SK-N-MC (cell line): ENCODE measurements around the gene DUOX2.

Experiments
- DNase-seq: peaks from one replicate; pipeline ENCODE4 v3.0.0-alpha.2; 2011; ENCODE audit warnings: low read depth, low spot score
- H3K27ac ChIP-seq: fragments of 200-600 bp; sonication (generic); 2 replicates; pipeline ENCODE4 v1.5.1; 2016; ENCODE audit warnings: mixed run types
- H3K36me3 ChIP-seq: fragments of 200-600 bp; sonication (generic); 2 replicates; pipeline ENCODE4 v1.6.1; 2017; ENCODE audit warnings: antibody characterized with exemption, low read length, mixed read lengths; ENCODE audit not compliant: insufficient read depth
- H3K4me3 ChIP-seq: fragments of 200-600 bp; sonication (generic); 2 replicates; pipeline ENCODE4 v1.5.1; 2016
- H3K9ac ChIP-seq: fragments of 200-600 bp; sonication (generic); 2 replicates; pipeline ENCODE4 v1.8.0; 2017; ENCODE audit warnings: mixed run types, mixed read lengths; ENCODE audit not compliant: insufficient read length
- H3K9me3 ChIP-seq: fragments of 200-600 bp; sonication (generic); 2 replicates; pipeline ENCODE4 v1.6.1; 2017; ENCODE audit warnings: low read depth, mild to moderate bottlenecking, antibody characterized with exemption, low read length, moderate library complexity, mixed read lengths
- EZH2 ChIP-seq: fragments of 200-600 bp; sonication (generic); IDR thresholded peaks from one replicate; pipeline ENCODE4 v1.6.1; 2017; ENCODE audit warnings: antibody characterized with exemption
- FOXP2 ChIP-seq: optimal IDR thresholded peaks from 2 replicates; pipeline ENCODE3; 2011; ENCODE audit warnings: mild to moderate bottlenecking, moderate library complexity; ENCODE audit not compliant: insufficient read depth; ENCODE audit errors: extremely low read length, control extremely low read depth
- POLR2AphosphoS5 ChIP-seq: IDR thresholded peaks from 2 replicates; pipeline ENCODE4 v1.6.1; 2012; ENCODE audit warnings: mild to moderate bottlenecking, low read depth, low read length, borderline replicate concordance

Gene DUOX2

GRCh38 chr15:45118131-45118588, 4.2 kb upstream of the DUOX2 start:
- Histone ChIP-seq H3K27ac (no peak overlapping the region), H3K4me3 (peak overlapping the region; percentile 55), H3K9ac (peak overlapping the region; percentile 46), H3K36me3 (no peaks in the 10 kb centered on the region), H3K9me3 (no peaks in the 10 kb centered on the region)
- TF ChIP-seq EZH2 (no peak), FOXP2 (no peak), POLR2AphosphoS5 (no peak)
- DNase-seq, result peak; percentile 69

- peak overlapping the region; percentile 55 for H3K4me3 ChIP-seq
Observed at GRCh38 chr15:45117308-45118130, 3.5 kb upstream of the DUOX2 start.

GRCh38 chr15:45116482-45117307, 2.7 kb upstream of the DUOX2 start:
- Histone ChIP-seq H3K4me3 (no peak overlapping the region), H3K36me3 (no peaks in the 10 kb centered on the region), H3K27ac (no peak overlapping the region), H3K9me3 (no peaks in the 10 kb centered on the region), H3K9ac (no peak overlapping the region)
- no peak for DNase-seq
- no peak for TF ChIP-seq EZH2
- TF ChIP-seq POLR2AphosphoS5, result no peak
- TF ChIP-seq FOXP2, result no peak

More at GRCh38 chr15:45117308-45118130, 3.5 kb upstream of the DUOX2 start:
- Histone ChIP-seq H3K9ac (peak overlapping the region; percentile 46), H3K9me3 (no peaks in the 10 kb centered on the region), H3K27ac (no peak overlapping the region), H3K36me3 (no peaks in the 10 kb centered on the region)
- DNase-seq, result no peak
- TF ChIP-seq FOXP2 (no peak), EZH2 (no peak), POLR2AphosphoS5 (no peak)

GRCh38 chr15:45116006-45116481, 2.1 kb upstream of the DUOX2 start:
- Histone ChIP-seq H3K4me3 (no peak overlapping the region), H3K36me3 (no peaks in the 10 kb centered on the region)
- no peak for TF ChIP-seq EZH2
- no peak for TF ChIP-seq FOXP2
- TF ChIP-seq POLR2AphosphoS5, result no peak

GRCh38 chr15:45115312-45115820, 1.4 kb upstream of the DUOX2 start:
- Histone ChIP-seq H3K9ac (no peak overlapping the region), H3K36me3 (no peaks in the 10 kb centered on the region), H3K4me3 (no peak overlapping the region), H3K27ac (no peak overlapping the region), H3K9me3 (no peaks in the 10 kb centered on the region)
- DNase-seq, result no peak
- TF ChIP-seq POLR2AphosphoS5 (no peak), FOXP2 (no peak), EZH2 (no peak)

More at GRCh38 chr15:45116006-45116481, 2.1 kb upstream of the DUOX2 start:
- Histone ChIP-seq H3K9me3 (no peaks in the 10 kb centered on the region), H3K27ac (no peak overlapping the region), H3K9ac (no peak overlapping the region)
- no peak for DNase-seq

GRCh38 chr15:45114751-45115085, 746 bp upstream of the DUOX2 start:
- Histone ChIP-seq H3K4me3 (no peak overlapping the region), H3K36me3 (no peaks in the 10 kb centered on the region)

GRCh38 chr15:45113380-45113990, 487 bp downstream of the DUOX2 start:
- H3K9me3 ChIP-seq, result no peaks in the 10 kb centered on the region
- H3K4me3 ChIP-seq, result peak overlapping the region; percentile 76; the same call in 1 of the 2 replicates
- H3K9ac ChIP-seq, result no peak overlapping the region
- no peak for DNase-seq
- H3K27ac ChIP-seq, result no peak overlapping the region
- no peak for TF ChIP-seq POLR2AphosphoS5
- TF ChIP-seq EZH2, result no peak
- TF ChIP-seq FOXP2, result no peak
- H3K36me3 ChIP-seq, result no peaks in the 10 kb centered on the region

More at GRCh38 chr15:45114751-45115085, 746 bp upstream of the DUOX2 start:
- H3K9ac ChIP-seq, result no peak overlapping the region
- H3K27ac ChIP-seq, result no peak overlapping the region
- TF ChIP-seq FOXP2, result no peak
- TF ChIP-seq EZH2, result no peak
- TF ChIP-seq POLR2AphosphoS5, result no peak
- no peaks in the 10 kb centered on the region for H3K9me3 ChIP-seq
- no peak for DNase-seq
